ENCODE results near the gene ARHGAP28.

The ARHGAP28 gene

DNA sequence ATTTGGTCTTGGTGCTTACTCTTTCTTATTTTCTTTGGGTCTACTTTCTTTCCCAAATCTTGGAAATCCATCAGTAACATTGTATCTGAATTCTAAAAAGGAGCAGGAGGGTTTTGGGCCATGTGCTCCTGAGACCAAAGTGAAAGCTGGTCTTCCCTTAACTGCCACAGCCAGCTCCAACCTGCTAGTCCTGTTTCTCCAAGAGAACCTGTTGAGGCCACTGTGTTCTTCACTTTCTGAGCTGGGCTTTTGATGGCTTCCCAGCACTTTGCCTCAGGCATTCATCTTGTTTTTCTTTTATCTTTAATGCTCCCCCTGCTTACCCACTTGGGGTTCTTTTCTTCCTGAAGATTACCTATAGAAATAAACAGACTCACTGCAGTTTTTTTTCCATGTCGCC lies 53.3 kb downstream of the ARHGAP28 start:
- DNase-seq (ENCODE audit: extremely low read depth, low read depth) = no peak
- TF ChIP-seq, protein P1, sequence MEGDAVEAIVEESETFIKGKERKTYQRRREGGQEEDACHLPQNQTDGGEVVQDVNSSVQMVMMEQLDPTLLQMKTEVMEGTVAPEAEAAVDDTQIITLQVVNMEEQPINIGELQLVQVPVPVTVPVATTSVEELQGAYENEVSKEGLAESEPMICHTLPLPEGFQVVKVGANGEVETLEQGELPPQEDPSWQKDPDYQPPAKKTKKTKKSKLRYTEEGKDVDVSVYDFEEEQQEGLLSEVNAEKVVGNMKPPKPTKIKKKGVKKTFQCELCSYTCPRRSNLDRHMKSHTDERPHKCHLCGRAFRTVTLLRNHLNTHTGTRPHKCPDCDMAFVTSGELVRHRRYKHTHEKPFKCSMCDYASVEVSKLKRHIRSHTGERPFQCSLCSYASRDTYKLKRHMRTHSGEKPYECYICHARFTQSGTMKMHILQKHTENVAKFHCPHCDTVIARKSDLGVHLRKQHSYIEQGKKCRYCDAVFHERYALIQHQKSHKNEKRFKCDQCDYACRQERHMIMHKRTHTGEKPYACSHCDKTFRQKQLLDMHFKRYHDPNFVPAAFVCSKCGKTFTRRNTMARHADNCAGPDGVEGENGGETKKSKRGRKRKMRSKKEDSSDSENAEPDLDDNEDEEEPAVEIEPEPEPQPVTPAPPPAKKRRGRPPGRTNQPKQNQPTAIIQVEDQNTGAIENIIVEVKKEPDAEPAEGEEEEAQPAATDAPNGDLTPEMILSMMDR (IDR thresholded peaks at IDR 0.05; ENCODE audit: low read depth, low read length) = no peak

- TF ChIP-seq, protein P1 (IDR thresholded peaks at IDR 0.05; ENCODE audit: low read depth, low read length) = no peak
These were observed 54.5 kb downstream of the ARHGAP28 start for GRCh38 chr18:6784046-6784445.

GRCh38 chr18:6785001-6785400 lies 55.5 kb downstream of the ARHGAP28 start:
- TF ChIP-seq, protein P1 (IDR thresholded peaks at IDR 0.05; ENCODE audit: low read depth, low read length) = no peak
- DNase-seq (ENCODE audit: extremely low read depth, low read depth) = no peak

More at GRCh38 chr18:6784046-6784445, 54.5 kb downstream of the ARHGAP28 start:
- no peak for DNase-seq (ENCODE audit: extremely low read depth, low read depth)

- TF ChIP-seq, protein P1 (IDR thresholded peaks at IDR 0.05; ENCODE audit: low read depth, low read length) = no peak
These were observed 55.9 kb downstream of the ARHGAP28 start for GRCh38 chr18:6785411-6785810.

DNA sequence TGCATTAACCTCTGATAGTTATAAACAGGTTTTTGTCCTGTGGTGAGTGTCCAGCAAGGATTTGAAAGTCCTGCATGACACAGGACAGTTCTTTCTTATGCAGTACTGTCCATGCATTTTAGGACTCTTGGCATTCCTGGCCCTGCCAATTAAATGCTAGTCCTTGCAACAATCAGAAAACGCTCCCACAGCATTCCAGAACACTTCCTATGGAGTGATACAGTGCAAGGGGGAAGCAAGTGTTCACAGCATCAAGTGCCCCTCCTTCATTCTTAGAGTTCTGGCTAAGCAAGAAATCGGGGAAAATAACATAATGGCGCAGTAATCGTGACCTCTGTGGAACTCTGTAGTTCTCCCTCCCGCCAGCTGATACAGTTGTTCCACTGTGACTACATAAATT lies 62.9 kb downstream of the ARHGAP28 start:
- no peak for DNase-seq (ENCODE audit: extremely low read depth, low read depth)

More at GRCh38 chr18:6785411-6785810, 55.9 kb downstream of the ARHGAP28 start:
- DNase-seq (ENCODE audit: extremely low read depth, low read depth) = no peak

DNA sequence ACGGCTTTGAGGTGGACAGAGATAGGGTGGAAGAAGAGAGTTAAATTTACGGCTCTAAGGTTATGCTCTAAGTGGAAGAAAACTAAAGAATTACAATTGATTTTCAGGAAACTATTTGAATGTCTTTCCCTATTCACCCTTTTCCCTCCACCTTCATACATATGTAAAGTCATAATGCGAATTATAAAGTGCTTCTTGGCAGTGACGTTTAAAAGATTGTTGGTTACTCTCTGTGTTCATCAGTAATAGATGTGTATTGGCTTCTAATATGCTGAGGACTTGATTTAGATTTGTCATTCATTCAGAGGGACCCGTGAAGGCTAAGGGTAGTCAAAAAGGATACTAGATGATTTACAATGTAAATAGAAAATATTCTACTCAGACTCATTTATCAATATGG lies 63.9 kb downstream of the ARHGAP28 start:
- TF ChIP-seq, protein P1 (IDR thresholded peaks at IDR 0.05; ENCODE audit: low read depth, low read length) = no peak
- no peak for DNase-seq (ENCODE audit: extremely low read depth, low read depth)

More for the DNA sequence above, 62.9 kb downstream of the ARHGAP28 start:
- TF ChIP-seq, protein P1 (IDR thresholded peaks at IDR 0.05; ENCODE audit: low read depth, low read length) = no peak

GRCh38 chr18:6793986-6794385 lies 64.5 kb downstream of the ARHGAP28 start:
- no peak for DNase-seq (ENCODE audit: extremely low read depth, low read depth)
- TF ChIP-seq, protein P1 (IDR thresholded peaks at IDR 0.05; ENCODE audit: low read depth, low read length) = no peak

Measured in AG09319 (cell line).